Lung microvascular endothelial cell (primary cell): ENCODE results near the gene ATP9B. TPM values are rescaled to one million over a fixed set of nuclear protein-coding genes. Genes with fewer than 3 reads are reported as not detected.

Experiments
- DNase-seq, 2 donors: peaks; one replicate each; pipeline versions ENCODE4 v3.0.0 to v3.0.0-alpha.2; 2010; ENCODE audit warnings: low read depth in 2 of 2
- total RNA-seq: library from RNA; depleted of rRNA; stranded (reverse); fragments of >200 nt; gene quantifications from 2 replicates; pipeline ENCODE4 v1.2.1, GENCODE V29; 2014

The ATP9B gene
- total RNA-seq, 1 donor from 2014 or later = 29.0 TPM

DNA sequence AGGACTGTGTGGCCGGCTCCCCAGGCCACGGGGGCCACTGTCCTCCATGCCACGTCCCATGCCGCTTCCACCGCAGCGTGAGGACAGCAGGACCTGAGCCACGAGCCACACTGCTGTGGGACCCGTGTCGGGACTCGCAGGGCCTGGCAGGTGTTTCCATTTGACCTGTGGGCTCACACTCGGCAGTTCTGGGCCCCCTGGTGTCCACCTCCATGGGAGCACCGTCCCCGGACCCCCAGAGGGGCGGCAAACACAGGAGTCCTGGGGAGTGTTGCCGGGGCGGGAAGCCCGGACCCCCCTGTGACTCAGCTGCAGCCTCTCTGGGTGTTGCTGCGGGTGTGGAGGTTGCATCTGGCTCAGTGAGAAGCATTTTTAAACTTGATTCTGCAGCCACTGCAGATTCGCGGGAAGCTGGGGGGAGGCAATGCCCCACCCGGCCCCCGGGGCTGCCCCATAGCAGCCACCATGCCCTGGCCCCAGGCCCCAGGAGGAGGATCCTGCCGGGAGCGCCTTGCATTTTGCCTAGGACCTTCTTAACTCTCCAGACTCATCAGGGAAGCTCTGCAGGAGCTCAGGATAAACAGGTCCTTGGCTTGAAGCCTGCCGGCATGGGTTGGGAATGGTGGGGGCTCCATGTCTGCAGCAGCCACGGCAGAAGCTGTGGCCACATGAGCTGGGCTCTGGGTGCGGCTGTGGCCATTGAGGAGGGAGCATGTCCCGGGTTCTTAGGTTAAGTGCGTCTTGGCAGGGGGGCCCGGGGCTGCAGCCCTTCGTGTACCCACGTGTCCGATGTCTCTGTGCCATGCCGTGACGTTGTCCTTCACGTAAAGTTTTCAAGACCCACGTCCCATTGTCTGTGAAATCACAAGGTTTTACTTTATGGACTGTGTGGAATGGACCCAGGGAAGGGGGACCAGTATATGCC is 357.4 kb downstream of the ATP9B start:
- peak in 1 of 2 donors; percentile 39 for DNase-seq

DNA sequence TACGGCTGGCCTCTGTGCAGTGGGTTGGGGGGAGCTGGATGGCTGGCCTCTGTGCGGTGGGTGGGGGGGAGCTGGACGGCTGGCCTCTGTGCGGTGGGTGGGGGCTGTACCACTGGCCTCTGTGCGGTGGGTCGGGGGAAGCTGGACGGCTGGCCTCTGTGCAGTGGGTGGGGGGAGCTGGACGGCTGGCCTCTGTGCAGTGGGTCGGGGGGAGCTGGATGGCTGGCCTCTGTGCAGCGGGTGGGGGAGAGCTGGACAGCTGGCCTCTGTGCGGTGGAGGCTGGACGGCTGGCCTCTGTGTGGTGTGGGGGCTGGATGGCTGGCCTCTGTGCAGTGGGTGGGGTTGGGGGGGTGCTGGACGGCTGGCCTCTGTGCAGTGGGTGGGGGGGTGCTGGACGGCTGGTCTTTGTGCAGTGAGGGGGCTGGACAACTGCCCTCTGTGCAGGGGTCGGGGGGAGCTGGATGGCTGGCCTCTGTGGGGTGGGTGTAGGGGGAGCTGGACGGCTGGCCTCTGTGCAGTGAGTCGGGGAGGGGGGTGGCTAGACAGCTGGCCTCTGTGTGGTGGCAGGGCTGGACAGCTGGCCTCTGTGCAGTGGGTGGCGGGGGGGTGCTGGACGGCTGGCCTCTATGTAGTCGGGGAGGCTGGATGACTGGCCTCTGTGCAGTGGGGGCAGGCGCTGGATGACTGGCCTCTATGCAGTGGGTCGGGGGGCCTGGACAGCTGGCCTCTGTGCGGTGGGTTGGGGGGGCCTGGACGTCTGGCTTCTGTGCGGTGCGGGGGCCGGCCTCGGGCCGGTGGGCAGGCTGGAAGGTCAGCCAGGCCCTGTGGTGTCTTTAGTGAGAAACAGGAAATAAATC is 358.4 kb downstream of the ATP9B start:
- DNase-seq = peak in 1 of 2 donors; percentile 41

Other genes starting within 250 kb of the ATP9B start
- not detected in 2 replicates for gene SALL3, start 89.6 kb upstream of the ATP9B start, total RNA-seq